HepG2 (cell line): ENCODE data around the gene HSPA6. TPM values are rescaled to one million over a fixed set of nuclear protein-coding genes. Genes with fewer than 3 reads are reported as not detected.
"Not testable (repeated sequence)": the region's sequence is repeated elsewhere in the genome, so short reads cannot be mapped to it uniquely, and the experiment has no call there.

Experiments used
- CEBPB ChIP-seq: IDR thresholded peaks from 2 replicates; pipeline ENCODE4 v1.6.1; 2011; ENCODE audit warnings: low read depth, low read length, improper control_type of control experiment, borderline replicate concordance
- CREB1 ChIP-seq, 2 experiments: fragments of 450-650 bp in 1 of 2; IDR thresholded peaks; 2 replicates each; pipeline ENCODE4 v1.6.1; 2016 to 2017; ENCODE audit warnings: control low read depth in 1 of 2, mild to moderate bottlenecking in 1 of 2, missing compliant biosample characterization in 1 of 2, missing genetic modification characterization in 1 of 2
- ELF1 ChIP-seq: sonication (generic); formaldehyde crosslinking; IDR thresholded peaks from 2 replicates; pipeline ENCODE4 v1.4.0; 2020; ENCODE audit warnings: missing genetic modification reagents
- GABPA ChIP-seq, 2 experiments: IDR thresholded peaks; 2 replicates each; pipeline ENCODE4 v1.6.1; 2011 to 2016; ENCODE audit warnings: low read depth in 2 of 2, low read length in 1 of 2, missing biosample characterization in 1 of 2, missing genetic modification characterization in 1 of 2
- HNRNPLL ChIP-seq: fragments of 200-400 bp; formaldehyde crosslinking; IDR thresholded peaks from 2 replicates; pipeline ENCODE4 v1.6.1; 2017; ENCODE audit warnings: mild to moderate bottlenecking, low read depth, low read length; ENCODE audit not compliant: poor library complexity, severe bottlenecking
- HOXD1 ChIP-seq: sonication (generic); formaldehyde crosslinking; IDR thresholded peaks from 2 replicates; pipeline ENCODE4 v1.5.0; 2020; ENCODE audit warnings: missing genetic modification reagents
- MED1 ChIP-seq: sonication (generic); formaldehyde crosslinking; IDR thresholded peaks from 2 replicates; pipeline ENCODE4 v1.4.0; 2020; ENCODE audit warnings: missing genetic modification reagents
- NFKBIZ ChIP-seq: IDR thresholded peaks from 2 replicates; pipeline ENCODE4 v1.6.1; 2018; ENCODE audit warnings: missing genetic modification reagents, missing compliant biosample characterization
- POGZ ChIP-seq: sonication (generic); formaldehyde crosslinking; IDR thresholded peaks from 2 replicates; pipeline ENCODE4 v1.4.0; 2020; ENCODE audit warnings: mild to moderate bottlenecking, missing genetic modification reagents
- TFDP2 ChIP-seq: sonication (generic); formaldehyde crosslinking; IDR thresholded peaks from 2 replicates; pipeline ENCODE4 v1.4.0; 2020; ENCODE audit warnings: missing genetic modification reagents
- UBTF ChIP-seq: sonication (generic); formaldehyde crosslinking; IDR thresholded peaks from 2 replicates; pipeline ENCODE4 v1.4.0; 2020; ENCODE audit warnings: mild to moderate bottlenecking, missing genetic modification reagents
- ZBTB10 ChIP-seq: sonication (generic); formaldehyde crosslinking; IDR thresholded peaks from 2 replicates; pipeline ENCODE4 v1.4.0; 2020; ENCODE audit warnings: missing genetic modification reagents, borderline replicate concordance
- ZGPAT ChIP-seq: IDR thresholded peaks from 2 replicates; pipeline ENCODE4 v1.6.1; 2016; ENCODE audit warnings: mild to moderate bottlenecking
- ZNF746 ChIP-seq: sonication (generic); formaldehyde crosslinking; IDR thresholded peaks from 2 replicates; pipeline ENCODE4 v1.8.0; 2022; ENCODE audit warnings: mild to moderate bottlenecking, missing genetic modification reagents
- polyA plus RNA-seq, 8 experiments: library from polyadenylated mRNA; depleted of rRNA in 3 of 8; stranded (reverse) in 7 of 8; unstranded in 1 of 8; fragments of >200 nt; fragmentation: Illumina TruSeq in 4 of 8; extraction: Trizol in 4 of 8; gene quantifications; 2 replicates each; pipeline versions ENCODE4 v1.2.1 to v1.2.3, GENCODE V29; 2011 to 2016; ENCODE audit warnings: low read depth in 4 of 8, missing spikeins in 1 of 8, mixed read lengths in 1 of 8; ENCODE audit not compliant: insufficient read depth in 1 of 8
- total RNA-seq, 5 experiments: library from RNA; depleted of rRNA; stranded (reverse); fragments of >200 nt; fragmentation: Illumina TruSeq; extraction: Trizol; gene quantifications; 2 replicates each; pipeline ENCODE4 v1.2.3, GENCODE V29; 2016; ENCODE audit warnings: low read depth in 1 of 5
- TF ChIP-seq, protein P1 (sequence below): sonication (generic); formaldehyde crosslinking; IDR thresholded peaks from 2 replicates; pipeline ENCODE4 v1.8.0; 2022; ENCODE audit warnings: mild to moderate bottlenecking, missing genetic modification reagents
- TF ChIP-seq, protein P2 (sequence below): sonication (generic); formaldehyde crosslinking; IDR thresholded peaks from 2 replicates; pipeline ENCODE4 v1.8.1; 2023; ENCODE audit warnings: mild to moderate bottlenecking, missing genetic modification reagents

The HSPA6 gene
- total and polyA plus RNA-seq, 2 of the 13 experiments (the other 11 are each of a cell fraction or from before 2014, with no cell fraction given), result 0.07 TPM; not detected in 1

- TF ChIP-seq, protein P1, sequence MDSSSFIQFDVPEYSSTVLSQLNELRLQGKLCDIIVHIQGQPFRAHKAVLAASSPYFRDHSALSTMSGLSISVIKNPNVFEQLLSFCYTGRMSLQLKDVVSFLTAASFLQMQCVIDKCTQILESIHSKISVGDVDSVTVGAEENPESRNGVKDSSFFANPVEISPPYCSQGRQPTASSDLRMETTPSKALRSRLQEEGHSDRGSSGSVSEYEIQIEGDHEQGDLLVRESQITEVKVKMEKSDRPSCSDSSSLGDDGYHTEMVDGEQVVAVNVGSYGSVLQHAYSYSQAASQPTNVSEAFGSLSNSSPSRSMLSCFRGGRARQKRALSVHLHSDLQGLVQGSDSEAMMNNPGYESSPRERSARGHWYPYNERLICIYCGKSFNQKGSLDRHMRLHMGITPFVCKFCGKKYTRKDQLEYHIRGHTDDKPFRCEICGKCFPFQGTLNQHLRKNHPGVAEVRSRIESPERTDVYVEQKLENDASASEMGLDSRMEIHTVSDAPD (CRISPR knock-in tag), result peak; percentile 93
- TF ChIP-seq GABPA (IDR thresholded peaks at IDR 0.05; ENCODE audit: low read depth, low read length); CREB1 (IDR thresholded peaks at IDR 0.05): not testable (repeated sequence)
- TF ChIP-seq GABPA (CRISPR knock-in tag; IDR thresholded peaks at IDR 0.05; ENCODE audit: low read depth), result peak; percentile 68
- peak; percentile 91 for TF ChIP-seq CEBPB
- TF ChIP-seq HNRNPLL, result peak; percentile 66
- peak; percentile 73; the same call in 1 of the 2 replicates for TF ChIP-seq ZGPAT (CRISPR knock-in tag)
- TF ChIP-seq POGZ (CRISPR knock-in tag), result peak; percentile 60
- peak; percentile 47; the same call in 1 of the 2 replicates for TF ChIP-seq TFDP2 (CRISPR knock-in tag)
- TF ChIP-seq UBTF (CRISPR knock-in tag), result peak; percentile 56
- TF ChIP-seq ELF1 (CRISPR knock-in tag), result peak; percentile 74
- peak; percentile 60 for TF ChIP-seq CREB1 (CRISPR knock-in tag; IDR thresholded peaks at IDR 0.05)
- TF ChIP-seq MED1 (CRISPR knock-in tag), result peak; percentile 53
- peak; percentile 56; the same call in 1 of the 2 replicates for TF ChIP-seq ZNF746 (CRISPR knock-in tag)
- TF ChIP-seq NFKBIZ (CRISPR knock-in tag), result 0 out of 2 replicates have a peak, but pooled peaks have one; percentile 26
- 0 out of 2 replicates have a peak, but pooled peaks have one; percentile 49 for TF ChIP-seq HOXD1 (CRISPR knock-in tag)
- peak; percentile 49; the same call in 1 of the 2 replicates for TF ChIP-seq ZBTB10 (CRISPR knock-in tag)
- TF ChIP-seq, protein P2, sequence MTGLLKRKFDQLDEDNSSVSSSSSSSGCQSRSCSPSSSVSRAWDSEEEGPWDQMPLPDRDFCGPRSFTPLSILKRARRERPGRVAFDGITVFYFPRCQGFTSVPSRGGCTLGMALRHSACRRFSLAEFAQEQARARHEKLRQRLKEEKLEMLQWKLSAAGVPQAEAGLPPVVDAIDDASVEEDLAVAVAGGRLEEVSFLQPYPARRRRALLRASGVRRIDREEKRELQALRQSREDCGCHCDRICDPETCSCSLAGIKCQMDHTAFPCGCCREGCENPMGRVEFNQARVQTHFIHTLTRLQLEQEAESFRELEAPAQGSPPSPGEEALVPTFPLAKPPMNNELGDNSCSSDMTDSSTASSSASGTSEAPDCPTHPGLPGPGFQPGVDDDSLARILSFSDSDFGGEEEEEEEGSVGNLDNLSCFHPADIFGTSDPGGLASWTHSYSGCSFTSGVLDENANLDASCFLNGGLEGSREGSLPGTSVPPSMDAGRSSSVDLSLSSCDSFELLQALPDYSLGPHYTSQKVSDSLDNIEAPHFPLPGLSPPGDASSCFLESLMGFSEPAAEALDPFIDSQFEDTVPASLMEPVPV, result 0 out of 2 replicates have a peak, but pooled peaks have one; percentile 25
These were observed 15.6 kb downstream of the HSPA6 start (continued) for GRCh38 chr1:161539731-161540569.
